Left lung (tissue), 10 donors: ENCODE data around the gene ATRIP. TPM values are rescaled to one million over a fixed set of nuclear protein-coding genes. Genes with fewer than 3 reads are reported as not detected.

Source experiments
- ATAC-seq: fragments of 200-7000 bp; cut with Tn5 transposase; one replicate; pipeline ENCODE4 v1.9.1; 2020; ENCODE audit warnings: moderate library complexity
- DNase-seq, 4 donors: peaks; one replicate each; pipeline ENCODE4 v3.0.0-alpha.2; 2013 to 2020
- H3K27ac ChIP-seq, 2 donors: fragments of 200-600 bp; sonication (generic) in 1 of 2; one replicate each; pipeline versions ENCODE4 v1.5.0 to v1.8.0; 2020 to 2021
- H3K27me3 ChIP-seq, 2 donors: fragments of 200-600 bp; sonication (generic) in 1 of 2; one replicate each; pipeline versions ENCODE4 v1.5.0 to v1.8.0; 2020 to 2021
- H3K36me3 ChIP-seq, 2 donors: fragments of 200-600 bp; sonication (generic) in 1 of 2; one replicate each; pipeline versions ENCODE4 v1.5.0 to v1.8.0; 2020 to 2021
- H3K4me1 ChIP-seq, 2 donors: fragments of 200-600 bp; one replicate each; pipeline ENCODE4 v1.8.0; 2021
- H3K4me3 ChIP-seq, 2 donors: fragments of 200-600 bp; sonication (generic) in 1 of 2; one replicate each; pipeline versions ENCODE4 v1.5.0 to v1.8.0; 2020 to 2021; ENCODE audit warnings: mild to moderate bottlenecking in 1 of 2
- H3K9me3 ChIP-seq, 2 donors: fragments of 200-600 bp; sonication (generic) in 1 of 2; one replicate each; pipeline versions ENCODE4 v1.5.0 to v1.8.0; 2020 to 2021
- CTCF ChIP-seq, 2 donors: fragments of 200-600 bp; sonication (generic) in 1 of 2; IDR thresholded peaks; one replicate each; pipeline versions ENCODE4 v1.5.0 to v1.8.0; 2021; ENCODE audit warnings: antibody characterized with exemption in 2 of 2
- intact Hi-C, 2 donors: fragments of 100-400 bp; cut with DNase I; formaldehyde crosslinking; loops; one replicate each; pipeline versions ENCODE4 v1.11.2 to v1.14.2; 2022
- polyA plus RNA-seq, 6 donors: library from polyadenylated mRNA; unstranded; fragments of 120-200 nt; gene quantifications; one replicate each; pipeline ENCODE4 v1.2.1, GENCODE V29; 2013; ENCODE audit not compliant: insufficient read length in 6 of 6
- total RNA-seq, 2 donors: library from RNA; stranded (reverse); fragmentation: NEBNext Ultra II Directional; extraction: Animal tissue kit (Norgen Biotek cat#: 25700); gene quantifications; one replicate each; pipeline ENCODE4 v1.2.1, GENCODE V29; 2021
- donor health status: DM: no; HTN: yes; CAD: no.
- donor health status: DM: no; HTN: no; CAD: no.

ATRIP gene
- total and polyA plus RNA-seq, 8 donors: 7.4 to 14.4 (median 12.0) TPM

- H3K4me3 ChIP-seq: peak within 1 kb of the TSS; percentile 67 to 68
- intact Hi-C loops: no loop called here
- no peak for TF ChIP-seq CTCF (IDR thresholded peaks at IDR 0.05)
- peak within 1 kb of the TSS; percentile 77 to 87 for H3K27ac ChIP-seq
- H3K9me3 ChIP-seq: no peaks in the 10 kb centered on the region
- ATAC-seq (peak; percentile 68), DNase-seq (peak in 3 of 4 donors; percentile 67 to 92 (median 87))
- peaks cover 36 to 45% of the 10 kb centered on the region in 2 donors for H3K4me1 ChIP-seq
- H3K36me3 ChIP-seq: peaks cover 0 to 18% of the 10 kb centered on the region in 2 donors
- peaks cover 0 to 14% of the 10 kb centered on the region in 2 donors for H3K27me3 ChIP-seq
These were observed 16.4 kb upstream of the ATRIP start, which contains the start of gene PLXNB1 for GRCh38 chr3:48429960-48430707. TSS of gene PLXNB1 (minus strand) at chr3:48430086. CDS start at chr3:48424611, 5,475 bp downstream.

- Histone ChIP-seq H3K36me3 (peaks cover 0 to 18% of the 10 kb centered on the region in 2 donors), H3K4me3 (no peak overlapping the region), H3K4me1 (peaks cover 32 to 44% of the 10 kb centered on the region in 2 donors), H3K27me3 (peaks cover 0 to 14% of the 10 kb centered on the region in 2 donors), H3K9me3 (no peaks in the 10 kb centered on the region), H3K27ac (peak overlapping the region in 1 of 2 donors; percentile 64)
- DNase-seq (no peak), ATAC-seq (no peak)
- intact Hi-C loops: no loop called here
- no peak for TF ChIP-seq CTCF (IDR thresholded peaks at IDR 0.05)
These were observed 15.8 kb upstream of the ATRIP start for GRCh38 chr3:48430708-48431101.

- intact Hi-C loops: no loop called here
- ATAC-seq (no peak), DNase-seq (no peak)
- Histone ChIP-seq H3K27ac (no peak overlapping the region), H3K27me3 (peaks cover 0 to 14% of the 10 kb centered on the region in 2 donors), H3K36me3 (peaks cover 0 to 18% of the 10 kb centered on the region in 2 donors), H3K4me1 (peaks cover 26 to 46% of the 10 kb centered on the region in 2 donors), H3K9me3 (no peaks in the 10 kb centered on the region), H3K4me3 (no peak overlapping the region)
- no peak for TF ChIP-seq CTCF (IDR thresholded peaks at IDR 0.05)
These were observed 15.1 kb upstream of the ATRIP start for GRCh38 chr3:48431224-48432029.

- Histone ChIP-seq H3K9me3 (no peaks in the 10 kb centered on the region), H3K27ac (peak overlapping the region in 1 of 2 donors; percentile 67), H3K4me1 (peaks cover 13 to 36% of the 10 kb centered on the region in 2 donors), H3K27me3 (peaks cover 0 to 14% of the 10 kb centered on the region in 2 donors), H3K36me3 (peaks cover 0 to 18% of the 10 kb centered on the region in 2 donors), H3K4me3 (peak overlapping the region in 1 of 2 donors; percentile 4)
- intact Hi-C loops: no loop called here
- peak in 1 of 4 donors; percentile 15 for DNase-seq
- no peak for TF ChIP-seq CTCF (IDR thresholded peaks at IDR 0.05)
- no peak for ATAC-seq
These were observed 13.8 kb upstream of the ATRIP start for GRCh38 chr3:48432411-48433371.
